ENCODE results near the gene METTL8.

DNA sequence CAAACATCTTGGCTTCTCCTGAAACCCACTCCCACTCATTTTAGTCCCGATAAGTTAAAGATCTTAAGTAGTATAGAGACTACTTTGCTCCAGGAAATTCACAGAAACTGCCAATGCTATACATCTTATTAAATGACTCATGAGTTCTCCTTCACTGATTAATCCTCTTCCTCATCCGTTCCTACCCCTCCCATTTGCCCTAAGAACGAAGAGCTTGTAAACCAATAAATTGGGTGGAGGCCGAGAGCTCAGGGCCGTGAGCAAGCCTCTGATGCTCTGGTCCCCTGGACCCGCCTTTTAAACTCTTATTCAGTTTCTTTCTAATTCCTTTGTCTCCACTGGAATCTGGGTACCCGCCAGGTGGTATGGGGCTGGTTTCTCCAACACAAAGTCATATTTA lies 68.6 kb downstream of the METTL8 start:
- TF ChIP-seq, protein P1, sequence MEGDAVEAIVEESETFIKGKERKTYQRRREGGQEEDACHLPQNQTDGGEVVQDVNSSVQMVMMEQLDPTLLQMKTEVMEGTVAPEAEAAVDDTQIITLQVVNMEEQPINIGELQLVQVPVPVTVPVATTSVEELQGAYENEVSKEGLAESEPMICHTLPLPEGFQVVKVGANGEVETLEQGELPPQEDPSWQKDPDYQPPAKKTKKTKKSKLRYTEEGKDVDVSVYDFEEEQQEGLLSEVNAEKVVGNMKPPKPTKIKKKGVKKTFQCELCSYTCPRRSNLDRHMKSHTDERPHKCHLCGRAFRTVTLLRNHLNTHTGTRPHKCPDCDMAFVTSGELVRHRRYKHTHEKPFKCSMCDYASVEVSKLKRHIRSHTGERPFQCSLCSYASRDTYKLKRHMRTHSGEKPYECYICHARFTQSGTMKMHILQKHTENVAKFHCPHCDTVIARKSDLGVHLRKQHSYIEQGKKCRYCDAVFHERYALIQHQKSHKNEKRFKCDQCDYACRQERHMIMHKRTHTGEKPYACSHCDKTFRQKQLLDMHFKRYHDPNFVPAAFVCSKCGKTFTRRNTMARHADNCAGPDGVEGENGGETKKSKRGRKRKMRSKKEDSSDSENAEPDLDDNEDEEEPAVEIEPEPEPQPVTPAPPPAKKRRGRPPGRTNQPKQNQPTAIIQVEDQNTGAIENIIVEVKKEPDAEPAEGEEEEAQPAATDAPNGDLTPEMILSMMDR (conservative IDR thresholded peaks at IDR 0.05; ENCODE audit: low read length) = no peak
- no peak for TF ChIP-seq EZH2phosphoT487 (IDR thresholded peaks at IDR 0.05; ENCODE audit: borderline replicate concordance)
